ENCODE measurements around the gene CLIC1.

The CLIC1 gene

GRCh38 chr6:31736021-31736767, at the start of gene CLIC1:
TSS of gene CLIC1 (minus strand) at chr6:31736530. CDS start at chr6:31736300, 230 bp downstream.
- peak; percentile 81 for DNase-seq

GRCh38 chr6:31785475-31785874, 49.1 kb upstream of the CLIC1 start:
- no peak for DNase-seq

- DNase-seq = no peak
Measured at GRCh38 chr6:31784098-31784925, 48.0 kb upstream of the CLIC1 start.

- no peak for DNase-seq
Measured at GRCh38 chr6:31782126-31782855, 46.0 kb upstream of the CLIC1 start.

- DNase-seq = no peak
Measured at GRCh38 chr6:31781244-31782125, 45.2 kb upstream of the CLIC1 start.

- no peak for DNase-seq
Measured at GRCh38 chr6:31780507-31781243, 44.3 kb upstream of the CLIC1 start.

GRCh38 chr6:31779908-31780307, 43.6 kb upstream of the CLIC1 start:
- no peak for DNase-seq

GRCh38 chr6:31778999-31779885, 42.9 kb upstream of the CLIC1 start:
- DNase-seq = no peak

GRCh38 chr6:31778193-31778592, 41.9 kb upstream of the CLIC1 start:
- DNase-seq = no peak

GRCh38 chr6:31777667-31778050, 41.3 kb upstream of the CLIC1 start:
- DNase-seq = no peak

GRCh38 chr6:31776989-31777666, 40.8 kb upstream of the CLIC1 start, which contains the start of gene VWA7:
TSS of gene VWA7 (minus strand) at chr6:31777328. CDS start at chr6:31776779, 549 bp downstream.
- peak; percentile 72 for DNase-seq

GRCh38 chr6:31776485-31776988, 40.2 kb upstream of the CLIC1 start:
- no peak for DNase-seq

- no peak for DNase-seq
Measured at GRCh38 chr6:31775633-31776484, 39.5 kb upstream of the CLIC1 start.

- no peak for DNase-seq
Measured at GRCh38 chr6:31775184-31775583, 38.9 kb upstream of the CLIC1 start.

GRCh38 chr6:31771992-31772358, 35.6 kb upstream of the CLIC1 start:
- no peak for DNase-seq

GRCh38 chr6:31770860-31771259, 34.5 kb upstream of the CLIC1 start:
- DNase-seq = no peak

GRCh38 chr6:31769684-31770371, 33.5 kb upstream of the CLIC1 start:
- DNase-seq = peak; percentile 78

All from activated CD4-positive, CD25-positive, alpha-beta regulatory T cell treated with anti-CD3 and anti-CD28 coated beads, Interleukin-2, amount 50 U/mL, for 72 hours (primary cell).